ENCODE measurements around the gene GBX1. TPM values are rescaled to one million over a fixed set of nuclear protein-coding genes. Genes with fewer than 3 reads are reported as not detected.

The GBX1 gene
- total and polyA plus RNA-seq, 4 donors: not detected

GRCh38 chr7:151204383-151205032, 37.0 kb upstream of the GBX1 start:
- H3K9me3 ChIP-seq (ENCODE audit: control insufficient read depth in 4 of 4, insufficient read depth in 3 of 4, low read length in 3 of 4): no peaks in the 10 kb centered on the region
- H3K27ac ChIP-seq (ENCODE audit: low read depth in 1 of 2, low read length in 1 of 2): no peak overlapping the region
- WGBS, 2 donors: 73 to 78% methylated on average over 47 to 48 of the region's 48 CpGs
- TF ChIP-seq CTCF (IDR thresholded peaks at IDR 0.05; ENCODE audit: control extremely low read depth, extremely low read depth): no peak
- H3K4me1 ChIP-seq (ENCODE audit: control insufficient read depth in 5 of 5, insufficient read depth in 5 of 5, low read length in 5 of 5): peaks cover 0 to 18% (median 10%) of the 10 kb centered on the region in 5 donors
- no peak for DNase-seq
- no peak overlapping the region for H3K9ac ChIP-seq (ENCODE audit: insufficient read depth in 1 of 2, low read length in 2 of 2)
- ATAC-seq (ENCODE audit: insufficient read depth, low FRiP score): no peak
- peaks cover 0 to 7% (median 0%) of the 10 kb centered on the region in 3 donors for H3K27me3 ChIP-seq (ENCODE audit: control insufficient read depth in 3 of 3, insufficient read depth in 3 of 3, low read length in 2 of 3)
- H3K4me3 ChIP-seq: no peak overlapping the region
- H3K36me3 ChIP-seq (ENCODE audit: control insufficient read depth in 4 of 4, insufficient read depth in 4 of 4, low read length in 4 of 4): no peaks in the 10 kb centered on the region

GRCh38 chr7:151202836-151203235, 35.3 kb upstream of the GBX1 start:
- no peak overlapping the region for H3K27ac ChIP-seq (ENCODE audit: low read depth in 1 of 2, low read length in 1 of 2)
- no peak for TF ChIP-seq CTCF (IDR thresholded peaks at IDR 0.05; ENCODE audit: control extremely low read depth, extremely low read depth)
- no peak overlapping the region for H3K4me3 ChIP-seq
- H3K9me3 ChIP-seq (ENCODE audit: control insufficient read depth in 4 of 4, insufficient read depth in 3 of 4, low read length in 3 of 4): no peaks in the 10 kb centered on the region
- 95 to 96% methylated on average over 9 of the region's 9 CpGs for WGBS, 2 donors
- H3K27me3 ChIP-seq (ENCODE audit: control insufficient read depth in 3 of 3, insufficient read depth in 3 of 3, low read length in 2 of 3): peaks cover 0 to 7% (median 0%) of the 10 kb centered on the region in 3 donors
- no peak overlapping the region for H3K9ac ChIP-seq (ENCODE audit: insufficient read depth in 1 of 2, low read length in 2 of 2)
- DNase-seq (no peak), ATAC-seq (ENCODE audit: insufficient read depth, low FRiP score) (no peak)
- peaks cover 0 to 20% (median 3%) of the 10 kb centered on the region in 5 donors for H3K4me1 ChIP-seq (ENCODE audit: control insufficient read depth in 5 of 5, insufficient read depth in 5 of 5, low read length in 5 of 5)
- no peaks in the 10 kb centered on the region for H3K36me3 ChIP-seq (ENCODE audit: control insufficient read depth in 4 of 4, insufficient read depth in 4 of 4, low read length in 4 of 4)

- H3K36me3 ChIP-seq (ENCODE audit: control insufficient read depth in 4 of 4, insufficient read depth in 4 of 4, low read length in 4 of 4): no peaks in the 10 kb centered on the region
- TF ChIP-seq CTCF (IDR thresholded peaks at IDR 0.05; ENCODE audit: control extremely low read depth, extremely low read depth): no peak
- no peak overlapping the region for H3K9ac ChIP-seq (ENCODE audit: insufficient read depth in 1 of 2, low read length in 2 of 2)
- H3K27ac ChIP-seq (ENCODE audit: low read depth in 1 of 2, low read length in 1 of 2): no peak overlapping the region
- 84 to 91% methylated on average over 4 of the region's 4 CpGs for WGBS, 2 donors
- no peak overlapping the region for H3K4me3 ChIP-seq
- H3K4me1 ChIP-seq (ENCODE audit: control insufficient read depth in 5 of 5, insufficient read depth in 5 of 5, low read length in 5 of 5): peaks cover 0 to 20% (median 0%) of the 10 kb centered on the region in 5 donors
- H3K27me3 ChIP-seq (ENCODE audit: control insufficient read depth in 3 of 3, insufficient read depth in 3 of 3, low read length in 2 of 3): peaks cover 0 to 7% (median 0%) of the 10 kb centered on the region in 3 donors
- H3K9me3 ChIP-seq (ENCODE audit: control insufficient read depth in 4 of 4, insufficient read depth in 3 of 4, low read length in 3 of 4): no peaks in the 10 kb centered on the region
- ATAC-seq (ENCODE audit: insufficient read depth, low FRiP score) (no peak), DNase-seq (no peak)
Measured at GRCh38 chr7:151201751-151202150, 34.3 kb upstream of the GBX1 start.

DNA sequence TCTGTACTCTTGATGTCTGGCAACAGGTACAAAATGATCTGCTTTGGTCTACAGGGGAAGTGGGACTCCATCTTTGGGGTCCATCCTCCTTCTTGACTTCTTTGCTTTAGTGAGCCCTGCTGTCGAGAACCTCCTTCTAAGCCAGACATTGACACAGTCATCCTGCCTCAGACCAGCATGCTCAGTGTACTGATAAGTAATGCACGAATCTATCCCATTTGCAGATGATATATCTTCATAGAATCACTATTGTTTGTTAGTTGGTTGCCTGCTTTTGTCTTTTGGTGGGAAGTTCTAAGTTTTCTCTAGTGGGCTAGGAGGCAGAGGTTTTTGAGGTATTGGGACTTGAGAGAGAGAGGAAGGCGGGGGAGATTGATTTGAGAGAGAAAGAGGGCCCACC, 33.9 kb upstream of the GBX1 start:
- Histone ChIP-seq H3K27ac (ENCODE audit: low read depth in 1 of 2, low read length in 1 of 2) (no peak overlapping the region), H3K36me3 (ENCODE audit: control insufficient read depth in 4 of 4, insufficient read depth in 4 of 4, low read length in 4 of 4) (no peaks in the 10 kb centered on the region), H3K27me3 (ENCODE audit: control insufficient read depth in 3 of 3, insufficient read depth in 3 of 3, low read length in 2 of 3) (peaks cover 0 to 7% (median 0%) of the 10 kb centered on the region in 3 donors), H3K9me3 (ENCODE audit: control insufficient read depth in 4 of 4, insufficient read depth in 3 of 4, low read length in 3 of 4) (no peaks in the 10 kb centered on the region), H3K4me1 (ENCODE audit: control insufficient read depth in 5 of 5, insufficient read depth in 5 of 5, low read length in 5 of 5) (peaks cover 0 to 20% (median 0%) of the 10 kb centered on the region in 5 donors), H3K9ac (ENCODE audit: insufficient read depth in 1 of 2, low read length in 2 of 2) (no peak overlapping the region), H3K4me3 (no peak overlapping the region)
- 80 to 89% methylated on average over 3 of the region's 3 CpGs for WGBS, 2 donors
- no peak for ATAC-seq (ENCODE audit: insufficient read depth, low FRiP score)
- DNase-seq: no peak
- no peak for TF ChIP-seq CTCF (IDR thresholded peaks at IDR 0.05; ENCODE audit: control extremely low read depth, extremely low read depth)
